DMS153 (cell line): ENCODE data around the gene TNRC18.
"Not testable (repeated sequence)": the region's sequence is repeated elsewhere in the genome, so short reads cannot be mapped to it uniquely, and the experiment has no call there.

Source experiments
- DNase-seq: peaks from one replicate; lab custom pipeline; 2025; lab: John Stamatoyannopoulos, UW

TNRC18 gene

DNA sequence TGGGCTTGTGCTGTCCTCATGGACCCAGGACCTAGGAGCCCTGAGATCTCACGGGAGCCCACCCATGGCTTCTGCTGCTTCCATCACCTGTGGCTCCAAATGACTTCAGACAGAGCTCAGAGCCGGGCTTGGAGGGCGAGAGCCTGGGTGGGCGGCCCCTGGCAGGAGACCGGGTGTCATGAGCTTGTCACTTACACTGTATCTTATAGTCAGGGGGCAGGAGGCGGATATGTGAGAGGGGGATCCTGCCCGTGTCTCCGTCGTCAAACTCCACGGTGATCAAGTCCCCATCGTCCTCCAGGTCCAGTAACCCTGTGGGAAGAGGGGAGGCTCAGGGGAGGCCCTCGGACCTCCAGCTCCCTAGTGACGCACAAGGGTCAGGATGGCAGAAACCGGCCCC is 107.9 kb downstream of the TNRC18 start:
- DNase-seq = no peak

DNA sequence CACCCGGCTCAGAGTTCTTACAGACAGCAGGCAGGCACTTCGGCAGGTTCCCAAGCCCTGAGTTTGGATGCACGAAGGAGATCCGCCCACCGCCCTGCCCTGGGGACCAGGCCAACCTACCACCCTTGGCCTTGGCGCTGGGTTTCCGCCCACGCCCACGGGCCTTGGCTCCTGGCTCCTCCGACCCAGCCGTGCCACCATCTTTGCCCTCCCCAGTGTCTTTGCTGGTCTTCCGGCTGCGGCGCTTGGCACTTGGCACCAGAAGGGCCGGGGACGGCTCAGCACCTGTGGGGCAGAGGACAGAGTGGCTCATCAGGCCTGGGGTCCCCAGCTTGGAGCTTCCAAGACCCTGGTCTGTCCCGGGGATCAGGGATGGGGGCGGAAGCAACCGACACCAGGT is 108.8 kb downstream of the TNRC18 start:
- DNase-seq = no peak

DNA sequence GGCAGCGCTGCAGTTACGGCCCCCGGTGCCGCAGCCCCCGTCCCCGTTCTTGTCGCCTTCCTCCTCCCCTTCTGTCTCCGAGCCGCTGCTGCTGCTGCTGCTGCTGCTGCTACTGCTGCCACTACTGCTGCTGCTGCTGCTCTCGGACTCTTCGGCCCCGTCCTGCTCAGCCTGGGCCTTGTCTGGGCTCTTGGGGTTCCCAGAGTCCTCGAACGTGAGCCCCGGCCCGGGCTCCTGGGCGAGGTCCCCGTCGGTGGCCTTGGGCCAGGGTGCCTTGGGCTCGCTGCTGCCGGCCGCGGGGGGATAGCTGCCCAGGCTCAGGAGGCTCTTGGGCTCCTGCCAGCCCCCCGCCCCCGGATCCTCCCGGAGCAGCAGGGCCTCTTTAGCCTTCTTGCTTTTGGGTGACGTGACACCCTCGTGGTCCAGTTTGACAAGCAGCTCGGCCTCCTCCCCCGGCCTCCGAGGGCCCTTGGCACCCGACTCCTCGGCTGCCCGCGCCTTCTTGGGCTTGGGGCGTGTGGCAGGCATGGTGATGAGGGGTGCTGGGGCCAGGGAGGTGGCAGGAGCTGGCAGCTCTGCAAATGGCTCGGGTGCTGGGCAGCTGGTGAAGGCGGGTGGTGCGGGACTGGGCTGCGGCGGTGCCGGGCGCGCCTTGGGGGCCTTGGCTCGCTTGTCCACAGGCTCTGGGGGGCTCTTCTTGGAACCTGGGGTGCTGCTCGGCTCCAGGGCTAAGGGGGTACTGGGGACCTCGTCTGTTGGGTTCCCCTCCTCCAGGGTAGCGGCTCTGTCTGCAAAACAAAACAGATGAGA is 110.4 kb downstream of the TNRC18 start:
- DNase-seq = not testable (repeated sequence)

DNA sequence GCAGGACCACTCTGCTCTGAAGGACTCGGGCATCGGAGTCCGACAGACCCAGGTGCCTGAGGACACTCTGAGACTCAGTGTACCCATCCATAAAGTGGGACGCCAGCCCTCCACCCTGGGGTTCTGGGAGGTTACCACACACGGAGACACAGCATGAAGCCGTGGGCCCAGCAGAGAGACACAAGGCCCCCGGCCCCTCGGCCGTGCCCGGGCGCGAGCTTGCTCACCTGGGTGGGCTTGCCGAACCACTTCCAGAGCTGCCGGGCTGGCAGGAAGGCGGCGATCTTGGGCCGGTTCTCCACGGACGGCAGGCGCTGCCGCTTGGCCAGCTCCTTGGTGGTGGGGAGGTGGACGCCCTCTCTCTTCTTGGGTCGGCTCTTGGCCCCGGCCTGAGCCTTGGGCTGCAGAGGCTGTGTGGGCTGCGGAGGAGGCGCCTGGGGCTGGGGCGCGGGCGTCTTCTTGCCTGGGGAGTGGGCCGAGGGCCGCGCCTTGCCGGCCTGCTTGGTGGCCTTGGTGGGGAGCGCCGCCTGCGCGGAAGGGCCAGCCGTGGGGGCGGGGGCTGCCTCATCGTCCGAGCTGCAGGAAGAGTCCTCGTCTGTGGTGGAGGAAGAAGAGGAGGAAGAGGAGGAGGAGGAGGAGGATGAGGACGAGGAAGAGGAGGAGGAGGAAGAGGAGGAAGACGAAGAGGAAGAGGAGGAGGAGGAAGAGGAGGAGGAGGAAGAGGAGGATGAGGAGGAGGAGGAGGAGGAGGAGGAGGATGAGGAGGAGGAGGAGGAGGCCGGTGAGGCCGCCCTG is 111.2 kb downstream of the TNRC18 start:
- DNase-seq = not testable (repeated sequence)

DNA sequence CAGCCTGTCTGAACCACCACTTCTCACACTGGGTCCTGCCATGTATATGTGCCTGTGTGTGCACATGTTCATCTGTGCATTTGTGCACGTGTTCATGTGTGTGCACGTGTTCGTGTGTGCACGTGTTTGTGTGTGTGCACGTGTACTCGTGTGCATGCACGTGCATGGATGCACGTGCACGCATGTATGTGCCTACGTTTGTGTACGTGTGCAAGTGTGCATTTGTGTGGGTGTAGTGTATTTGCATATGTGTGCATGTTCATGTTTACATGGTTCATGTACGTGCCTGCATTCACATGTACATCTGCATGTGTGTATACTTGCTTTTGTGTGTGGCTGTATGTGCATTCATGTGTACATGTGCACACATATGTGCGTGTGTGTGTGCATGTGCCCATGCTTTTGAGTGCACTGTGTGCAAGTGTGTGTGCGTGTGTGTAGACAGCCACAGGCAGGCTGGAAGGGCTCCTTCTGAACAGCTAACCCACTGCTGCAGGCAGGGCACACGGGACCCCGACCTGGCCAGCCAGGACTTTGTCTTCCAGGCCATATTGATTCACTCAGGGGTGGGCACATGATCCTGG is 112.7 kb downstream of the TNRC18 start:
- no peak for DNase-seq

DNA sequence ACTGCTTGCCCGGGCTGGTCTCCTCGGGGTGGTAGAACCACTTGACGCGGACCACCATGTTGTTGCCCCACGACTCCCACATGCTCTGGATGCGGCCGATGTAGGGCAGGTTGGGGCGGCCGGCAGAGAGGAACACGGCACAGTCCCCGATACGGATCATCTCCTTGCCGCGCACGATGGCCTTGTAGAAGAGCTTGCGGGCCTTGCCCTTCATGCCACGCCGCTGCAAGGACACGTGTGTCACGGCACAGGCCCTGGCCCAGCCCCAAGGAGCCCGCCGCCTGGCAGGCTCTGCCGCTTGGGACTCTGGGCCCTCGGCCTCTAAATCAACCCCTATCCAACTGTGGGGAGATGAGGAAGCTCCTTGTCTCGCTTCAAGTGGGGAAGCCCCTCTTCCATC is 114.5 kb downstream of the TNRC18 start:
- no peak for DNase-seq

DNA sequence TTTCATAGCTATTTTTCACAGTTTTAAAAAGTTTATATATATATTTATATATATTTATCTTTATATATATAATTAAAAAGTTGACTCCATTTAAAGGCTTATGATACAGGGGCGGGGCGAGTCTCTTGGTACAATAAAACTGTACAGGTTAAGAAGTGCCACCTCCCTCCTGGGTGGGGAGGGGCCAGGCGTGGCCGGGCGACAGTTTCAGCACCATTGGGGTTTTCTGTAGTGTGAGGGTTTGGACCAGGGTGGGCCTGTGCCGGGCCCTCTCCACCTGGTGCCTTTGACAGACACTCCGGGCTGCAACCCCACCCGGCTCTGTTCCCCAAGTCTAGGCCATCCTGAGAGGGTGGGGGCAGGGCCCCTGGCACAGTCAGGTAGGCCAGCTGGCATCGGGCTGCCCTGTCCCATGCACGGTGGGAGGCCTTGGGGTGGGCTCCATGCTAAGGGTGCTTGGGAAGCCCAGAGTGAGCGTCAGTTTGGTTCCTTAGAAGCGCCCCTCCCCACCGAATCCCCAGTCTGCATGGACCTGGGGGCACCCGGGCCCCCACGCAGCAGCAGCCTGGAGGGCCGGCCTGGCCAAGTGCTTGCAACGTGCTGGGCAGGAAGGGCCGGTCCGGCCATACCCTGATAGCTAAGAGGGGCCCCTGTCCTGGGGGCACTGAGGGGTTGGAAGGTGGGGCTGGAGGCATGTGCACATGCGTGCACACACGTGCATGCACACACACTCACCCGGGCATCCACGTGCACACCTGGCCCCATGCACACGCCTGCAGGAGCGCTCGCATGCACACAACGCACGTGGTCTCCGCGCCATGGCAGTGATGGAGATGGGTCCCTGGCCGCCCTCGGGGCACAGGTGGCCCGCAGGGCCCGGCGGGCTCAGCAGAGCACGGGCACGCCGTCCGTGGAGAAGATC is 116.2 kb downstream of the TNRC18 start:
- DNase-seq = not testable (repeated sequence)

DNA sequence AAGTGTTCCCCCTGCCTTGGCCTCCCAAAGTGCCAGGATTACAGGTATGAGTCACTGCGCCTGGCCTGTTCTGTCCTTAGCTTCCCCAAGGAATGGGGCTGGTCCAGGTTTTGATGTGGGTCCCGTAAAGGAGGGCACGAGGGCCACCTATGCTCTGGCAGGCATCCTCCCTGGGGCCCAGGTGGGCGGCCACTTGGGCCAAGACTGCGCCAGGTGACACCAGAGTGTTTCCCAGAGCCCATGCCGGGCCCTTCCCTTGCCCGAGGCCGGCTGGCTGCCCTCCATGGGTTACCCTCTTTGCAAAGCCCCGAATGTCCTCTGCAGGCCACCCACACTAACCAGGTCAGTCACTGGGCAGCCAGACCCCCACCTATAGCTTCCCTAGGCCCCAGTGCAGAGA is 118.6 kb downstream of the TNRC18 start:
- not testable (repeated sequence) for DNase-seq

DNA sequence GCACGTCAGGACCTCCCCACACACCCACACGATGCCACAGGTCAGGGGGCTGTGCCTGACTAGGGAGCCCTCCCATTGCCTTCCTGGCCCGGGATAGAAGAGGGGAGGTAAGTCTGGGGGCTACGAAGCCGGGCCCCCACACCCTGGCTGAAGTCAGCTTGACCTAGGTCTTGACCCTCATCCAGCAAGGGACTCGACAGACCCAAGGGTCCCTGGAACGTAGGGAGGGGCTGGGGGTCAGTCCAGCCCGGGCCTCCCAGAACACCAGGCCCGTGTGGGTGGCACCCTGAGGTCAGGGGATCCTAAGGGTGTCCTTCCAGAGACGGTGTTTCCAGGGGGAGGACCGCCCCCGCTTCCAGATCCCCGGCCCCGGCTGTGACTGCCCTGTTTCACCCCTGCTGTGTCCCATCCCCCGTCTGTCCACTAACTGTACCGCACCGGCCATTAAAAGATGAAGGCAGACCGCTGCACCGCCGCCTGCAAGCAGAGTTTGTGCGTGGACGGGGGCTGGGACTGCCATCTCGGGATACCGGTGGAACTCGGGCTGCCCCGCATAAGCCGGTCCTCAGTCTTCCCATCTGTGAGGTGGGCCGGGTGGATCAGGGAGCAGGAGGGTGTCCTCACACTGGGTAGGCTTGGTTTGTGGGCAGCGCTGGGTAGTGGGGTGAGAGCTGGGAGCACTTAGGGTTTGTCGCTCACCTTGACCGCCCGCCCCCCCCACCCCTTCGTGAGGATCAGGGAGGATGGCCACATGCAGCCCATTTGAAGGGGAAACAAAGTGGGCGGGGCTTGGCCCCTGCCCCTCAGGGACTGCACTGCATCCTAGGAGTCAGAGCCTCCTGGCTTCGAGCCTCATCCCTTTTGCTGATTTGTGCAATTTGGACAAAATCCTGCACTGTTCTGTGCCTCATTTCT is 119.8 kb downstream of the TNRC18 start:
- no peak for DNase-seq

DNA sequence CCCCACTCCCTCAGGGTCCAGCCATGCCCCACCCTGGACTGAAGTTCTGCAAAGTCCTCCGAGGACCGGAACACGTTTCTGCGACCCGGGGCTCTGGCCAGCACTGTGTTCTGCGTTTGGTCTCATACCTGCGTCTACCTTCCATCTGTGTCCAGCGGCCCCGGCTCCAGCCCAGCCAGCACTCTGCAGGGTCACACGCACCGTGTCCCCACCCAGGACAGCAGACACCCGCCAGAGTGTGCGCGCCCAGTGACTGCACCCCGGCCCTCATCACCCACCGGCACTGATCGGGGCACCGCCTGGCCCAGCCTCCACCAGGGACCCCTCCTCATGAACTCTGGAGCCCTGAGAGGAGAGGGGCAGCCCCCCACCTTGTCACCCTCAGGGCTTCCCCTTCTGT is 120.6 kb downstream of the TNRC18 start:
- DNase-seq = no peak

DNA sequence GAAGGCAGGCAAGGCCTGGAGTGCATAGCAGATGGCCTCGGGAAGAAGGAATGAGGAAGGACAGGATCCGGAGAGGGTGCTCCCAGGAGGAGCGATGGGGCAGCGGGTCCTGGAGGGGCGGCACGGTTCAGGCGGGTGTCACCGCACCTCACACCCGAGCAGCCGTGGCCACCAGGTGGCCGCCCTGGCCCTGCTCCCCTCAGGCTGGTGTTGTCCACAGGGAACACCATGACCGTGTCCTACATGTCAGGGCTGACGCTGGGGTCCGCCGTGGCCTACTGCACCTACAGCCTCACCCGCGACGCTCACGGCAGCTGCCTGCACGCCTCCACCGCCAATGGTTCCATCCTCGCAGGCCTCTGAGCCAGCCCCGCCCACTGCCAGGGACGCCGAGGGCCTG is 121.1 kb downstream of the TNRC18 start:
- no peak for DNase-seq

DNA sequence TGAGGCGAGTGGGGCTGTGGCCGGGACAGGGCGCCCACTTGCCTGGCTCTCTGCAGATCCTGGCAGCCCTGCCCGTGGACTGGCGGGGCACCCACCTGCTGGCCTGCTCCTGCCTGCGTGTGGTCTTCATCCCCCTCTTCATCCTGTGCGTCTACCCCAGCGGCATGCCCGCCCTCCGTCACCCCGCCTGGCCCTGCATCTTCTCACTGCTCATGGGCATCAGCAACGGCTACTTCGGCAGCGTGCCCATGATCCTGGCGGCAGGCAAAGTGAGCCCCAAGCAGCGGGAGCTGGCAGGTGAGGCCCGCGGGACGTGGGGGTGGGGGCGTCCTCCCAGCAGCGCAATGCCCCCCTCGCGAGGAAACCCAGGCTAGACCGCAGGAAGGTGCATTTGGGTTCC is 123.3 kb downstream of the TNRC18 start:
- DNase-seq = no peak

DNA sequence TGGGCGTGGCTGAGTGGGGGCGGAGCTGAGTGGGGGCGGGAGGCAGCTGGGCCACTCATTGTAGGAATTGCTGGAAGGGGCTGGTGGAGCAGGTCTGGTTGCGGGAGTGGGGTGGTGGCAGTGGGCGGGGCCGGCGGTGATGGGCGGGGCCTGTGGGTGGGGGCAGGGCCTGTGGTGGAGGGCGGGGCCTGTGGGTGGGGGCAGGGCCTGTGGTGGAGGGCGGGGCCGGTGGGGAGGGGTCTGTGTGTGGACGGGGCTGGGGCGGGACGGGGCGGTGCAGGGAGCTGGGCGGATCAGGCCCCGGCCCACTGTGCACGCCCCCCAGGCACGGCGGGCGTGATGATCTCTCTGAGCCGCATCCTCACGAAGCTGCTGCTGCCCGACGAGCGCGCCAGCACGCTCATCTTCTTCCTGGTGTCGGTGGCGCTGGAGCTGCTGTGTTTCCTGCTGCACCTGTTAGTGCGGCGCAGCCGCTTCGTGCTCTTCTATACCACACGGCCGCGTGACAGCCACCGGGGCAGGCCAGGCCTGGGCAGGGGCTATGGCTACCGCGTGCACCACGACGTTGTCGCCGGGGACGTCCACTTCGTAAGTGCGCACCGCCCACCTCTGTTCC is 126.9 kb downstream of the TNRC18 start:
- DNase-seq = no peak

DNA sequence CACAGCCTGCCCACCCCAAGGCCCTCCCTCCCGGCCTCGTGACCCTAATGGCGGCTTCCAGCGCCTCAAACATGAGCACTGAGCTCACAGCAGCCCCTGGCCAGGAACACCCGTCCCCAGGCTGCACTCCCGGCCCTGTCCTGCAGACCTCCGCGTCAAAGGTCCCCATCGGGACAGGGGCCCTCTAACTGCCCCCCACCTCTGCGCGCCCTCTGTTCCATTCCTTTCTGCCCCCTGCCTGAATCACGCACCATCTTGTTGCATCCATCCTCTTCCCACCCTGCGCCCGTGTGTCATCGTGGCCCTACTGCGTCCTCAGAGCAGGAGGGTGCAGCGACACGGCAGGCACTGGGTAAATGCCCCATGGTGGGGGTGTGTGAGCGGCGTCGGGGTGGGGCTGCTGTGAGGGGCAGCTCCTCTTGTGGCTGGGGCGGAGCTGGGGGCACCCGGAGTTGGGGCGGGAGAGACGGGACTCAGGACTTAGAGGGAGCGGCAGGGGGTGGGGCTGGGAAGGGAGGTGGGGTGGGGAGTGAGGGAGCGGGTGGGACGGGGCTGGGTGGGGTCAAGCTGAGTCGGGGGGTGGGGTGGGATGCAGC is 127.5 kb downstream of the TNRC18 start:
- DNase-seq = no peak

DNA sequence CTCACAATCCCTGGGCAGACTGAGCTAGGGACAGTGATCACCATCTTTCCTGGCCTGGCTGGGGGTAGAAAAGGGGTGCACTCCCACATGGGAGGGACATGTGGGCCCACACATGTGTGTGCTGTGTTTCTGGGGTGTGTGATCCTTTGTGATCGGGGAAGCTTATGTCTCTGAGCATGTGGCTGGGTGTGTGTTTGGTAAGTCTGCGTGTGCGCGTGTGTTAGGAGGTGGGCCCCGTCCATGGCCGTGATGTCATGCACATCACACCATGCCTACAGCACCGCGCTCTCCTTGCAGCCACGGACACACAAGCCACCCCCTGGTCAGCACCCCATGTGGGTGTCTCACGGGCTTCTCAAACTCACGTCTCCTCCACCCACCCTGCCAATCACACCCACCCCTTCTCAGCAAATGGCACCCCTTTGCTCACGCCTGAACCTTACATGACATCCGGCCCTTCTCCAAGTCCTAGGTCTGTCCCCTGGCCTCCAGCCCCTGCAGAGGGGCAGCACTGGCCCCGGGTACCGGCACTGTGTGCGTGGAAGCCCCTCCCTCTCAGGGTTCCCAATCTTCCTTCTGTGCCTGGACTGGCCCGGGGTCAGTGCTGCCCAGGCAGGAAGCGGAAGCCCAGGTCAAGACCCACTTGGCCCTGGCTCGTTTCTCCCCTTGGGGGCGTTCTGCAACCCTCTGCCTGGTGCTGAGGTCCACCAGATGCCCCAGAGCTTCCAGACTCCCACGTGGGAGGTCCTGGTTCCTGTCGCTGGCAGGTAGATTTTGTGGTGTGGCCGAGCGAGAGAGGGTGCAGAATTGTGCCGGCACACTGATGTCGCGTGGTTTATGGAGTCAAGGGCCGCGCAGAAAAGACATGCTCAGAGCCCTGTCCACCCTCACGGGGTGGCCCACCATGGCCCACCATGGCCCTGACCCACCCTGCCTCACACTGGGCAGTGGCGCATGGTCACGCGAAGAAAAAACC is 128.3 kb downstream of the TNRC18 start:
- no peak for DNase-seq

DNA sequence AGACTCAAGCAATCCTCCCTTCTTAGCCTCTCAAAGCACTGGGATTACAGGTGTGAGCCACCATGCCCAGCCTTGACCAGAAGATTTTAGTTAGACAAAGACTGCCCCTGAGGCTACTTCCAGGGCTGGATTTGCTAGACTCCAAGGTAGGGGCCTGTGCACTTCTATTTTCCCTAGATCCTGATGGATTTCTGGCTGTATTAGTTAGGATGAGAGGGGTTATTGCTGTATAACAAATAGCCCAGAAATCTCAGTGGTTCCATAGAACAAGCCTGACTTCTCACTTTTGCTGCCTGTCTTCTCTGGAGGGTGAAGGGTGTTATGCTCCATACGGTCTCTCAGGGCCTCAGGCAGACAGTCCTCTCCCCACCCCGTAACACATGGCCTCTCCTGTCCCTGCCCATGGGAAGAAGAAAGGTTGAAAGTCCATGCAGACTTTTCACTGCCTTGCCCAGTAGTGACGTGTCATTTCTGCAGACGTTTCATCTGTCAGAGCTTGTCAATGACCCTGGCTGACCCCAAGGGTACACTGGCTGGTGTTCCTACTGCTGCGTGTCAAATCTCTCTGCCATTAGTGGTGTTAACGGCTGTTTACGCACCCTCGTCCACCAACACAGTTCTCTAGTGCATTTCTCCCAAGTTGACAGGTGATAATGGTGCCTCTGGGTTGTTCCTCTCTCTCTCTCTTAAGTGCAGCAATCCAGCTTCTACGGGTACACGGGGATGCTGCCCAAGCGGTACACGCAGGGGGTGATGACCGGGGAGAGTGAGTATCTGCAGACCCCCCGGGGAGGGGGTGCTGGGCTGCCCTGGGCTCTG is 129.3 kb downstream of the TNRC18 start:
- no peak for DNase-seq

DNA sequence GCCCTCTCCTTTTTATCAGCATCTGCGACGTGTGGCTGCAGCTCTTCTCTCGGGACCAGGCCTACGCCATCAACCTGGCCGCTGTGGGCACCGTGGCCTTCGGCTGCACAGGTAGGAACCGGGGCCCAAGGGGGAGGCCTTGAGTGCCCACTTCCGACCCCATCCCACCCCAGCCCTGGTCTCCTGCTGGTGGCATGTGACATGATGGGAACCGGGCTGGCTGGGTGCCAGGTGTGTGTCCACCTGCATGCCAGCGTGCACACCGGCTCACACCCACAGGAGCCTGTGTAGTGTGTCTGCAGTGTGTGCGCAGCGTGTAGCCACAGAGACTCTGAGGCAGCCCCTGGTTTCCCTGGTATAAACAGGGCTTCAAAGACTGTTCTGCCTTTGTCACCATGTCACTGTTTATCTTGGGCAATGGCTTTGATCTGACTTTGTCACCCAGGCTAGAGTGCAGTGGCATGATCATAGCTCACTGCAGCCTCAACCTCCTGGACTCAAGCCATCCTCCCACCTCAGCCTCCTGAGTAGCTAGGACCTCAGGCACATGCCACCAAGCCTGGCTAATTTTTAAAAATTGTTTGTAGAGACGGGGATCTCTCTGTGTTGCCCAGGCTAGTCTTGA is 131.8 kb downstream of the TNRC18 start:
- not testable (repeated sequence) for DNase-seq
